HCT116 (cell line): ENCODE measurements around the gene NOTCH1. TPM values are rescaled to one million over a fixed set of nuclear protein-coding genes. Genes with fewer than 3 reads are reported as not detected.
A peak's percentile ranks its signal among the peaks of the same experiment; 100 is the strongest.

ENCODE experiments used
- ATAC-seq: fragments of 200-7000 bp; cut with Tn5 transposase; 2 replicates; pipeline ENCODE4 v1.9.1; 2020; ENCODE audit warnings: mild to moderate bottlenecking, moderate library complexity
- BruUV-seq: library from RNA; stranded (reverse); fragments of 400-500 nt; replicated peaks from 2 replicates; lab custom pipeline; 2021; lab: Mats Ljungman, UMichigan
- CTCF ChIA-PET: fragments of 300-600 bp; sonication (Branson Sonifier 250); formaldehyde crosslinking; loops from one replicate; lab custom pipeline; 2021; ENCODE audit warnings: antibody characterized with exemption; lab: Charles Lee
- POLR2A ChIA-PET: fragments of 300-600, 350-600 bp; sonication (Branson Sonifier 250); formaldehyde crosslinking; loops from one replicate; lab custom pipeline; 2021; ENCODE audit warnings: antibody characterized with exemption; lab: Charles Lee
- RAD21 ChIA-PET, 2 experiments: fragments of 300-600 bp; sonication (Branson Sonifier 250); formaldehyde crosslinking; loops; one replicate each; lab custom pipeline; 2023; ENCODE audit warnings: low total read pairs in 2 of 2; ENCODE audit not compliant: uncharacterized antibody in 2 of 2, unreplicated experiment in 2 of 2, low non-redundant PET in 1 of 2; lab: Charles Lee
- DNase-seq: peaks from one replicate; pipeline ENCODE4 v3.0.0-alpha.2; 2010; ENCODE audit warnings: low read depth, low spot score
- H2AFZ ChIP-seq: fragments of 200-600 bp; shearing (Covaris generic), sonication (generic); 2 replicates; pipeline ENCODE4 v1.6.1; 2017; ENCODE audit warnings: low read depth, mixed run types, mixed read lengths, antibody characterized with exemption, low read length; ENCODE audit not compliant: poor library complexity, severe bottlenecking
- H3K27ac ChIP-seq: 2 replicates; pipeline ENCODE4 v1.5.1; 2012; ENCODE audit warnings: low read depth, low read length
- H3K27me3 ChIP-seq: fragments of 200-600 bp; sonication (generic); 2 replicates; pipeline ENCODE4 v1.6.1; 2016; ENCODE audit warnings: mixed run types, low read length, mixed read lengths; ENCODE audit not compliant: insufficient read depth
- H3K36me3 ChIP-seq, 2 experiments: fragments of 200-500 bp in 1 of 2; fragments of 200-600 bp in 1 of 2; sonication (Bioruptor generic) in 1 of 2; sonication (generic) in 1 of 2; 2 replicates each; pipeline versions ENCODE4 v1.5.1 to v1.6.1; 2014 to 2016; ENCODE audit warnings: low read length in 2 of 2, inconsistent platforms in 1 of 2, mixed read lengths in 1 of 2, mixed run types in 1 of 2; ENCODE audit not compliant: insufficient read depth in 2 of 2, control insufficient read depth in 1 of 2
- H3K4me1 ChIP-seq, 2 experiments: fragments of 200-600 bp in 1 of 2; sonication (generic) in 1 of 2; 2 replicates each; pipeline versions ENCODE4 v1.5.1 to v1.6.1; 2012 to 2017; ENCODE audit warnings: low read length in 2 of 2, inconsistent platforms in 1 of 2, mild to moderate bottlenecking in 1 of 2, mixed read lengths in 1 of 2, mixed run types in 1 of 2, moderate library complexity in 1 of 2; ENCODE audit not compliant: insufficient read depth in 2 of 2, control insufficient read depth in 1 of 2
- H3K4me2 ChIP-seq: fragments of 200-600 bp; sonication (generic); 2 replicates; pipeline ENCODE4 v1.6.1; 2017; ENCODE audit warnings: mixed run types, low read length, mixed read lengths
- H3K4me3 ChIP-seq, 2 experiments: fragments of 200-600 bp in 1 of 2; sonication (generic) in 1 of 2; replicated peaks in 1 of 2; 2 replicates each; pipeline ENCODE4 v1.5.1; 2011 to 2016; ENCODE audit warnings: low read length in 2 of 2, control low read depth in 1 of 2, low read depth in 1 of 2, mild to moderate bottlenecking in 1 of 2, mixed read lengths in 1 of 2, mixed run types in 1 of 2
- H3K79me2 ChIP-seq: fragments of 200-600 bp; sonication (generic); 2 replicates; pipeline ENCODE4 v1.6.1; 2017; ENCODE audit warnings: mild to moderate bottlenecking, mixed run types, low read length, moderate library complexity, mixed read lengths; ENCODE audit not compliant: insufficient read depth
- H3K9ac ChIP-seq: fragments of 200-600 bp; sonication (generic); 2 replicates; pipeline ENCODE4 v1.6.1; 2016; ENCODE audit warnings: low read length, mixed read lengths
- H3K9me2 ChIP-seq: fragments of 200-600 bp; sonication (generic), shearing (Covaris generic); 2 replicates; pipeline ENCODE4 v1.6.1; 2017; ENCODE audit warnings: mixed run types, mild to moderate bottlenecking, moderate library complexity; ENCODE audit not compliant: insufficient read depth
- H3K9me3 ChIP-seq, 2 experiments: fragments of 200-500 bp in 1 of 2; fragments of 200-600 bp in 1 of 2; sonication (Bioruptor generic) in 1 of 2; sonication (generic) in 1 of 2; 2 replicates each; pipeline ENCODE4 v1.6.1; 2014 to 2017; ENCODE audit warnings: low read length in 2 of 2, mixed read lengths in 2 of 2, inconsistent platforms in 1 of 2, low read depth in 1 of 2, mild to moderate bottlenecking in 1 of 2, mixed run types in 1 of 2, moderate library complexity in 1 of 2; ENCODE audit not compliant: control insufficient read depth in 1 of 2, insufficient read depth in 1 of 2
- H4K20me1 ChIP-seq: fragments of 200-600 bp; sonication (generic), shearing (Covaris generic); 2 replicates; pipeline ENCODE4 v1.6.1; 2017; ENCODE audit warnings: mixed run types, mild to moderate bottlenecking, moderate library complexity; ENCODE audit not compliant: insufficient read depth
- ATF3 ChIP-seq: IDR thresholded peaks from 2 replicates; pipeline ENCODE4 v1.6.1; 2012
- EZH2phosphoT487 ChIP-seq: fragments of 200-600 bp; IDR thresholded peaks from 2 replicates; pipeline ENCODE4 v1.6.1; 2018; ENCODE audit warnings: antibody characterized with exemption, borderline replicate concordance
- FOSL1 ChIP-seq: IDR thresholded peaks from 2 replicates; pipeline ENCODE4 v1.6.1; 2012; ENCODE audit warnings: low read depth
- MAX ChIP-seq: IDR thresholded peaks from 2 replicates; pipeline ENCODE4 v1.6.1; 2012
- POLR2A ChIP-seq: IDR thresholded peaks from 2 replicates; pipeline ENCODE4 v1.7.0; 2011; ENCODE audit warnings: borderline replicate concordance; ENCODE audit not compliant: insufficient read depth, insufficient read length; ENCODE audit errors: extremely low read depth
- POLR2AphosphoS5 ChIP-seq: IDR thresholded peaks from 2 replicates; pipeline ENCODE4 v1.6.1; 2011; ENCODE audit warnings: mild to moderate bottlenecking, low read depth, low read length, moderate library complexity
- SP1 ChIP-seq: IDR thresholded peaks from 2 replicates; pipeline ENCODE4 v1.6.1; 2012; ENCODE audit warnings: low read depth
- SRF ChIP-seq: IDR thresholded peaks from 2 replicates; pipeline ENCODE4 v1.6.1; 2012; ENCODE audit warnings: low read depth
- TCF7L2 ChIP-seq: IDR thresholded peaks from 2 replicates; pipeline ENCODE4 v1.7.0; 2011; ENCODE audit warnings: borderline replicate concordance, inconsistent platforms; ENCODE audit not compliant: insufficient read depth, insufficient read length; ENCODE audit errors: extremely low read depth
- ZFX ChIP-seq: fragments of 450-650 bp; IDR thresholded peaks from 2 replicates; pipeline ENCODE4 v1.6.1; 2017
- ZNF274 ChIP-seq: fragments of 200-500 bp; sonication (Bioruptor generic); IDR thresholded peaks from 2 replicates; pipeline ENCODE4 v1.6.1; 2014; ENCODE audit warnings: mild to moderate bottlenecking, low read depth, low read length, inconsistent platforms
- intact Hi-C: fragments of 100-400 bp; cut with micrococcal nuclease; formaldehyde crosslinking; loops from 2 replicates; pipeline ENCODE4 v1.10.0; 2022
- total RNA-seq: library from RNA; stranded (reverse); gene quantifications from one replicate; pipeline ENCODE4 v1.2.1, GENCODE V29; 2021; ENCODE audit not compliant: unreplicated experiment

NOTCH1 gene
- total RNA-seq, 1 experiment from 2014 or later, result 36.2 TPM

GRCh38 chr9:136512651-136513071 is 33.2 kb downstream of the NOTCH1 start:
- Histone ChIP-seq H4K20me1 (no peaks in the 10 kb centered on the region), H3K9ac (no peak overlapping the region), H3K36me3 (peaks cover 8 to 25% of the 10 kb centered on the region in 2 experiments), H3K4me2 (no peak overlapping the region), H2AFZ (no peak overlapping the region), H3K27ac (no peak overlapping the region), H3K9me3 (no peaks in the 10 kb centered on the region), H3K27me3 (no peaks in the 10 kb centered on the region), H3K4me3 (no peak overlapping the region), H3K9me2 (no peaks in the 10 kb centered on the region), H3K79me2 (no peaks in the 10 kb centered on the region), H3K4me1 (no peaks in the 10 kb centered on the region)
- TF ChIP-seq TCF7L2 (no peak), POLR2A (no peak), FOSL1 (no peak), ZNF274 (no peak), SP1 (no peak), EZH2phosphoT487 (no peak), SRF (no peak), ZFX (no peak)
- ChIA-PET RAD21 (no interaction called here), POLR2A (no interaction called here), CTCF (no interaction called here)
- peak; percentile 81 for ATAC-seq
- no TSS peak for BruUV-seq
- DNase-seq, result no peak
- intact Hi-C loops, result no loop called here

- no peak overlapping the region for H3K4me2 ChIP-seq
- no peaks in the 10 kb centered on the region for H3K9me2 ChIP-seq
- no peak for DNase-seq
- H3K27me3 ChIP-seq, result no peaks in the 10 kb centered on the region
- intact Hi-C loops, result no loop called here
- RAD21 ChIA-PET, result no interaction called here
- H3K9ac ChIP-seq, result no peak overlapping the region
- no peaks in the 10 kb centered on the region for H3K4me1 ChIP-seq
- H4K20me1 ChIP-seq, result no peaks in the 10 kb centered on the region
- no peaks in the 10 kb centered on the region for H3K79me2 ChIP-seq
- POLR2A ChIA-PET, result no interaction called here
- CTCF ChIA-PET, result no interaction called here
- H2AFZ ChIP-seq, result no peak overlapping the region
- H3K4me3 ChIP-seq, result no peak overlapping the region
- no peak overlapping the region for H3K27ac ChIP-seq
- ATAC-seq, result no peak
- no TSS peak for BruUV-seq
- H3K9me3 ChIP-seq, result no peaks in the 10 kb centered on the region
- peaks cover 12 to 29% of the 10 kb centered on the region in 2 experiments for H3K36me3 ChIP-seq
- TF ChIP-seq FOSL1 (no peak), POLR2A (no peak), ATF3 (no peak), POLR2AphosphoS5 (no peak), MAX (no peak), SRF (no peak)
Measured at GRCh38 chr9:136511670-136512592, 33.9 kb downstream of the NOTCH1 start.
